IPS DF 6.9 (cell line): ENCODE measurements around the gene KCNG2.

Experiments used
- DNase-seq: peaks from one replicate; pipeline ENCODE4 v3.0.0-alpha.2; 2013; ENCODE audit warnings: low read depth, low spot score
- H3K27ac ChIP-seq: one replicate; pipeline ENCODE4 v1.5.1; 2013; ENCODE audit warnings: low read length, control low read depth
- H3K27me3 ChIP-seq: 2 replicates; pipeline ENCODE4 v1.6.1; 2013; ENCODE audit warnings: mild to moderate bottlenecking, low read length; ENCODE audit not compliant: control insufficient read depth, insufficient read depth
- H3K36me3 ChIP-seq: 2 replicates; pipeline ENCODE4 v1.6.1; 2013; ENCODE audit warnings: low read length; ENCODE audit not compliant: control insufficient read depth, insufficient read depth
- H3K4me1 ChIP-seq: 2 replicates; pipeline ENCODE4 v1.6.1; 2013; ENCODE audit warnings: low read length; ENCODE audit not compliant: control insufficient read depth, insufficient read depth
- H3K4me3 ChIP-seq: 2 replicates; pipeline ENCODE4 v1.5.1; 2013; ENCODE audit warnings: mild to moderate bottlenecking, low read length
- H3K9me3 ChIP-seq: 2 replicates; pipeline ENCODE4 v1.6.1; 2013; ENCODE audit warnings: low read length, inconsistent platforms; ENCODE audit not compliant: control insufficient read depth, insufficient read depth
- WGBS: extraction: QIAGEN DNeasy Blood & Tissue Kit; methylation state at CpG from one replicate; pipeline ENCODE4 v1.1.7; 2013; ENCODE audit warnings: mixed read lengths, missing lambda C conversion rate; ENCODE audit not compliant: insufficient read length, insufficient coverage; 5-methylcytosine and 5-hydroxymethylcytosine counted together

Gene KCNG2

DNA sequence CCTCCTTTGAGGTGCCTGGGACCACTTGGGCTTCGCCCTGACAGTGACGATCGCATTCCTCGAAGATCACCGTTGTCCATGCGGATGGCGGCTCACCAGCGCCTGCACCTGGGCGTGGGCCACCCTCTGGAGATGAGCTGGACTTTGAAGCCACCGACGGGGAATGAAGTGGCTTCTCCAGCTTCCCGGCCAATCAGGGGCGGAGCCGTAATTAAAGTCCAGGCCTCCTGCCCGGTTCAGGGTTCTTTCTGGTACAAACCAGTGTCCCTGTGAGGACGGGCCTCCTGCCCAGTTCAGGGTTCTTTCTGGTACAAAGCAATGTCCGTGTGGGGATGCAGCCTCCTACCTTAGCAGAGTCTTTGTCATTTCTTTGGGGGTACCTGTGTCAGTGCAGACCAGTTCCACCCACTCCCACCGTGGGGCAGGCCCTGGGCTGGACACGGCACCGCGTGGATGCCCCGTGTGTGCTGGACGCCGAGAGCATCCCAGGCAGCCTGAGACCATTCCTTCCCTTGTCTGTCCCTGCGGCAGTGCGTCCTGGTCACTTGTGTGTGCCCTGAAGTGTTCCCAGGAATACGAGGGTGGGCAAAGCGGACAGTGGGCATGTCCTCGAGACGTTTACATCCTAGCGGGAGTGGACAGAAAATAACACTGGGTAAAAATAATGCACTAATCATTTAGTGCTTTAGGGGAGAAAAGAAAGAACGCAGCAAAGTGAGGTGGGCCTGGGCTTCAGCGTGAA is 55.0 kb downstream of the KCNG2 start:
- DNase-seq = no peak
- H3K27me3 ChIP-seq = no peaks in the 10 kb centered on the region
- no peaks in the 10 kb centered on the region; the same call in 1 of the 2 replicates for H3K36me3 ChIP-seq
- no CpG with 5 or more reads among the region's 33 CpGs for WGBS
- no peak overlapping the region for H3K4me3 ChIP-seq
- H3K27ac ChIP-seq = no peak overlapping the region
- H3K4me1 ChIP-seq = no peaks in the 10 kb centered on the region
- no peaks in the 10 kb centered on the region for H3K9me3 ChIP-seq

DNA sequence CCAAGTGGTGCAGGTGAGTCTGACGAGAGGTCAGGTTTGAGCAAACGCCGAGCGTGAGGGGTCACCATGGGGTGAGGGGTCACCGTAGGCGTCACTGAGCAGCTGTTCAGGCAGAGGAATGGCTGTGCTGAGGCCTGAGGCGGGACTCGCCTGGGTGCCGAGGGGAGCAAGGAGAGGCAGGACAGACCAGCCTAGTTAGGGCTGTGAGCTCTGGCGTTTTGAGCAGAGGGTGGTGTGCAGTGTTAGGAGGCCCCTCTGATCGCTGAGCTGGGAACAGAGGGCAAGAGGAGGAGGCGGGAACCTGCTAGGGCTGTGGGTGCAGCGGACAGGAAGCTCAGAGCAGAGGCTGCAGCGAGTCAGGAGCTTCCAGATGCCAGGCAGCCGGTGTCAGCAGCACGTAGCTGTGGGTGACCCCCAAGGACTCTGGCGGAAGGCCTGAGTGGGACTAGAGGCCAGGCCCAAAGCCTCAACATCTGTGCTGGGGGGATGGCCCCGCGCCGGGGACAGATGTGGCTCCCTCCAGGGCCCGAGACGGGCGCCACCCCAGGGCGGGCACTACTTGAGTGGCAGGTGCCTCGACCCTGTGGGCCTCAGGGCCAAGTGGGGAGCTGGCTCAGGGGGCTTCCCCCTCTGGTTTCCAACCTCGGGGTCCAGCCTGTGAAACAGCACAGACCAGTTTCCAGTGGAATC is 55.7 kb downstream of the KCNG2 start:
- no peak overlapping the region for H3K27ac ChIP-seq
- H3K9me3 ChIP-seq = no peaks in the 10 kb centered on the region
- no peak for DNase-seq
- no peak overlapping the region for H3K4me3 ChIP-seq
- H3K36me3 ChIP-seq = no peaks in the 10 kb centered on the region; the same call in 1 of the 2 replicates
- H3K4me1 ChIP-seq = no peaks in the 10 kb centered on the region
- WGBS = no CpG with 5 or more reads among the region's 26 CpGs
- no peaks in the 10 kb centered on the region for H3K27me3 ChIP-seq

DNA sequence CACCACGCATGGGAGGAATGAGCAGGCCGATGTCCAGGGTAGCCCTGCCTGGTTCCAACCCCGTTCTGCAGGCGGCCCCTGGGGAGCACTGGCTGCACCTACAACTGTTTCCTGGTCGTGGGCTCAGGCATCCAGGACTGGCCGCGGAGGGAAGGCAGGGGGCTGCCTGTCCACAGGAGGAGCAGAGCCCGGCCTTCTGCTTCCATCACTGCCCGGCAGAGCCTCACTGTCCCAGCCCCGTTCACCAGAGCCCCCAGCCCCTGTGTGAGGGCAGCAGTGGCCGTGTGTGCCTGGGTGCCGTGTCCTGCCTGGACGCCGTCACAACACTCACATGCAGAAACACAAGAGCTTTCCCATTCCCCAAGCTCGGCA is 56.2 kb downstream of the KCNG2 start:
- Histone ChIP-seq H3K27me3 (no peaks in the 10 kb centered on the region), H3K36me3 (no peaks in the 10 kb centered on the region; the same call in 1 of the 2 replicates), H3K4me3 (no peak overlapping the region), H3K9me3 (no peaks in the 10 kb centered on the region), H3K27ac (no peak overlapping the region), H3K4me1 (no peaks in the 10 kb centered on the region)
- no peak for DNase-seq
- no CpG with 5 or more reads among the region's 15 CpGs for WGBS

DNA sequence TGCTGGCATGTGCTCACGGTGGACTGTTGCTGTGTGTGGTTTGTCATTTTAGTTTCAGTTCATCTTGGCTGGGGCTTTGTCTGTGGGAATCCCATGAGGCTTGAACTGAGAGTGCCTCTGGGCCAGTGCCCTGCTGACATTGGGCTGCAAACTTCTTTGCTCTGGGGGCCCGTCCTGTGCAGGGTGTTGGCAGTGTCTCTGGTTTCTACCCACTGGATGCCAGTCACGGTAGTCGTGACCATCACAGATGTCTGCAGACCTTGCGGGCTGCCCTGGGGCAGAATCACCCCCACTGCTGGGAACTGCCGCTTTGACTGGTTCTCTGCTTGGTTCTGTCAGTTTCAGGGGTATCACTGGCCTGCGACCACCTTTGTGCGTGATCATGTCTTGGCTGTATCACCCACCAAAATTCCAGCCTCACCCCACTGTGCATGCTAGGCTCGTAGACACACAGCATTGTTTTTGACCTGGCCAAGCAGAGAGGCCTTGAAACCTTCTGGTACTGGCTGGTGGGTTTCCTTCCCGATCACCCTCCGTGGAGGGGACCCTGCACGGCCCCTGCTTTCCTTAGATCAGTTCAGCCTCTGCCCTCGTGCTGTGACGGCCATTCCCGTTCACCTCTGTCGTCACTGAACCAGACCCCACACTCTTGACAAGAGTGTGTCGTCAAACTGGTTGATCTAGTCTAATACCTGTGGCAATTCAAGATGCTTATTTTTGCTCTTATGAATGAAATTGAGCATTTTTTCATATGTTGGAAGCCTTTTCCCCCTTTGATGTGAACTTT is 57.6 kb downstream of the KCNG2 start:
- Histone ChIP-seq H3K27me3 (no peaks in the 10 kb centered on the region), H3K9me3 (no peaks in the 10 kb centered on the region), H3K4me1 (no peaks in the 10 kb centered on the region), H3K36me3 (no peaks in the 10 kb centered on the region), H3K4me3 (no peak overlapping the region), H3K27ac (no peak overlapping the region)
- no peak for DNase-seq
- WGBS = no CpG with 5 or more reads among the region's 17 CpGs

DNA sequence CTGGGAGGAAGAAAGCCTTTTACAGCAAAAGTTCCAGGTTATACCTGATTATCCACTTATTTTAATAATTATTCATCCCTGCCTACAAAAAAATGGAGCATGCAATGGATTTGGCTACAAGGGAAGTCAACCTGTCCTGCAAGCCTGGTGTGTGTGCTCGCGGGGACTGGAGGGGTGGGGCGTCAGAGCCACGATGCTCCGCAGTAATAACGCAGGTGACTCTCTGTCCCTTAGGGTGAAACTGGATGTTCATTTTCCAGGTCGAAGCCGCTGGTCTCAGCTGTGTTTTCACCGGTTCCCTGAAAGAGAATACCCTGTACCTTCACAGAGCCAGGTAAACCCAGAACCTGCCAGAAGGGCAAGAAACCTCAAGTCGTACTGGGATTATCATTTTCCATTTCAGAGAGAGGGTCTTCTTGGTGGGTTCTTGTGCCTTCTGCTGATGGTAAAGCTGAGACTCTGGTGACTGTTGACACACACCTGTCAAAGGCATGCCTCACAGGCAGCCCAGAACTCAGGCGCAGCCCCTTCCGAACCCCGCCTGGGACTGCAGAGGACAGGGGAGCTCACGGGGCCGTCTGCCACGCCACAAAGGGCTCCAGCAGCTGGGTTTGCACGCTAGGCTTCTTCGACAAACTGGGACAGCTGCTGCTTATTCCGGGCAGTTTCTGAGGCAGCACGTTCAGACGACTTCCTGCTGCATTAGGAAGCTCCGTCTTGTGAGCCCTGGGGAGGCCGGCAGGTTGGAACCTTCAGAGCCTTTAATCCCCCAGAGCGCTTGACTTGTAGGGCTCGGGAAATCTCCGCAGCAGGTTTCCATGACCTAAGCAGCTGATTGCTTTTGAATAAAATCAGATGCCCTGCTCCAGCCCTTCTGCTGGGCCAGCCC is 58.6 kb downstream of the KCNG2 start:
- WGBS = no CpG with 5 or more reads among the region's 26 CpGs
- H3K4me3 ChIP-seq = no peak overlapping the region
- peak; percentile 29 for DNase-seq
- H3K9me3 ChIP-seq = no peaks in the 10 kb centered on the region
- H3K4me1 ChIP-seq = no peaks in the 10 kb centered on the region
- no peaks in the 10 kb centered on the region for H3K27me3 ChIP-seq
- H3K27ac ChIP-seq = no peak overlapping the region
- no peaks in the 10 kb centered on the region for H3K36me3 ChIP-seq

DNA sequence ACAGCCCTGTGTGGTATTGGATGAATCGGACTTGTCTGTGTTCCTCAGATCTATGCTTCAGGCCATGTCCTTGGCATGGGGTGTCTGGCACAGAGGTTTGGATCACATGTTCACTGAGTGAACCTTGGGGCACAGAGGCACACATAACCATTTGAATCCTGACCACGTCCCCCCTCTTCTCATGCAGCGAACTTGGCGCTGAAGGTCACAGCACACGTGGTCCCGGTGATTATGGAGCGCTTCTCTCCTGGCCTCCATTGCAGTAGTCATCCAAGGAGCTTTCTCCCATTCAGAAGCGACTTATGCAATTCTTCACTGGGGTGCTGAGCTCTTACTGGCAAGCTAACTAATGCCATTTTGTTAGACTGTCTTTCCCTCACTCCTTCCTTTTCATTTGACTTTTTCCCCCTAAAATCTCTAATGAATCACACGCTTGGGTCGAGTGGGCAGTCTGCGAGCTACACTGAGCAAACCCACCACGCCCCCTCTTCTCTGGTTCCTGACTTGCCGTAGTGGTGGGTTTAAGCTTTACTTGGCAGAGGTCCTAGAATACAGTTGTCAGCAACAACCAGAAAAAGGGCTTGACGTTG is 59.4 kb downstream of the KCNG2 start:
- no peak overlapping the region for H3K27ac ChIP-seq
- H3K36me3 ChIP-seq = no peaks in the 10 kb centered on the region
- DNase-seq = no peak
- no peaks in the 10 kb centered on the region for H3K4me1 ChIP-seq
- no peaks in the 10 kb centered on the region for H3K27me3 ChIP-seq
- no CpG with 5 or more reads among the region's 14 CpGs for WGBS
- H3K4me3 ChIP-seq = no peak overlapping the region
- no peaks in the 10 kb centered on the region for H3K9me3 ChIP-seq

DNA sequence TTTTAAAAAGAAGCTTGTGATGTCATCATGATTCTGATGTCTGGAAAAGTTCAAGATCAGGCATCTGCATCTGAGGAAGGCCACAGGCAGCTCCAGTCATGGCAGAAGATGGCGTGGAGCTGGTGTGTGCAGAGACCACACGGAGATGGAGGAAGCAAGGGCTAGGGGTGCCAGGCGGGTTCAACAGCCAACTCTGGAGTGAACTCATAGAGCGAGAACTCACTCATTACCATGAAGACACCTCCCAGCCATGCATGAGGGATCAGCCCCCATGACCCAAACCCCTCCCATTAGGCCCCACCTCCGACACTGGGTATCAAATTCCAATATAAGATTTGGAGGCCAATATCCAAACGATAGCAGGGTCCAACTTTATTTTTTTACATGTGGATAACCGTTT is 61.6 kb downstream of the KCNG2 start:
- no peak for DNase-seq
- no peaks in the 10 kb centered on the region for H3K4me1 ChIP-seq
- no peak overlapping the region for H3K27ac ChIP-seq
- no peak overlapping the region for H3K4me3 ChIP-seq
- no peaks in the 10 kb centered on the region for H3K36me3 ChIP-seq
- no peaks in the 10 kb centered on the region for H3K9me3 ChIP-seq
- WGBS = no CpG with 5 or more reads among the region's 7 CpGs
- no peaks in the 10 kb centered on the region for H3K27me3 ChIP-seq

DNA sequence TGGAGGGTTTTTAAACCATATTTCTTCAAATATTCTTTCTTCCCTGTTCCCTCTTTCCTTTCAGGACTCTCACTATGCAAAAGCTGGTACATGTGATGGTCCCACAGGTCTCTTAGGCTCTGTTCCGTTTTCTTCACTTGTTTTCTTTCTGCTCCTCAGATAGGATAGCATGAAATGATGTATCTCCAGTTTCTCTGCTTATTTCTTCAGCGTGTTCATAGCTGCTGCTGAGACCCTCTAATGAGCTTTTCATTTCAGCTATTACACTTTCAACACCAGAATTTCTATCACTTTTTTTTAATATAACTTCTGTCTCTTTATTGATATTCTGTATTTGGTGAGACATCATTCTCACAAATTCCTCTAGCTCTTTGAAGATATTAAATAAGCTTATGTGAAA is 63.9 kb downstream of the KCNG2 start:
- no peaks in the 10 kb centered on the region for H3K9me3 ChIP-seq
- H3K4me1 ChIP-seq = no peaks in the 10 kb centered on the region
- H3K27ac ChIP-seq = no peak overlapping the region
- H3K27me3 ChIP-seq = no peaks in the 10 kb centered on the region
- no peak for DNase-seq
- no peak overlapping the region for H3K4me3 ChIP-seq
- H3K36me3 ChIP-seq = no peaks in the 10 kb centered on the region
- WGBS = no CpG with 5 or more reads among the region's 2 CpGs

DNA sequence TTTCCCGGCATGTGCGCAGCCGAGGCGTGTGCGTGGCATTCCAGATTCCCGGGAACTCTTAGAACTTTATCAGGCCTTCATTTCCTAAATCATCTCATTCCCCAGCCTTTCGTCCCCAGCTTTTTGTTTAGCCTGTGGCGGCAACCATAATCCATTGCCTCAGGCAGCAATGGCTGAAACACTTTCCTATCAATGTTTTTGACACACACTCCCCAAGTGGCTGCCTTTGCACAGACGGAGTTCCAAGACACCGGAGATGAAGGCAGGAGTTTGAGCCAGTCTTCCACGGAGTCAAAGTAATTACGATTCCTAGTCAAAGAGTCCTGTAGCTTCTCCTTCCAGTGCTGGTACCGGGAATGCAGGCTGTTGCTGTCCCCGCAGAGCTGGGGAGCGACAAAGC is 64.8 kb downstream of the KCNG2 start:
- no CpG with 5 or more reads among the region's 15 CpGs for WGBS
- H3K4me3 ChIP-seq = no peak overlapping the region
- no peak overlapping the region for H3K27ac ChIP-seq
- H3K4me1 ChIP-seq = no peaks in the 10 kb centered on the region
- no peaks in the 10 kb centered on the region for H3K27me3 ChIP-seq
- H3K36me3 ChIP-seq = no peaks in the 10 kb centered on the region
- DNase-seq = no peak
- H3K9me3 ChIP-seq = no peaks in the 10 kb centered on the region
